ENCODE data around the gene TRANK1.

DNA sequence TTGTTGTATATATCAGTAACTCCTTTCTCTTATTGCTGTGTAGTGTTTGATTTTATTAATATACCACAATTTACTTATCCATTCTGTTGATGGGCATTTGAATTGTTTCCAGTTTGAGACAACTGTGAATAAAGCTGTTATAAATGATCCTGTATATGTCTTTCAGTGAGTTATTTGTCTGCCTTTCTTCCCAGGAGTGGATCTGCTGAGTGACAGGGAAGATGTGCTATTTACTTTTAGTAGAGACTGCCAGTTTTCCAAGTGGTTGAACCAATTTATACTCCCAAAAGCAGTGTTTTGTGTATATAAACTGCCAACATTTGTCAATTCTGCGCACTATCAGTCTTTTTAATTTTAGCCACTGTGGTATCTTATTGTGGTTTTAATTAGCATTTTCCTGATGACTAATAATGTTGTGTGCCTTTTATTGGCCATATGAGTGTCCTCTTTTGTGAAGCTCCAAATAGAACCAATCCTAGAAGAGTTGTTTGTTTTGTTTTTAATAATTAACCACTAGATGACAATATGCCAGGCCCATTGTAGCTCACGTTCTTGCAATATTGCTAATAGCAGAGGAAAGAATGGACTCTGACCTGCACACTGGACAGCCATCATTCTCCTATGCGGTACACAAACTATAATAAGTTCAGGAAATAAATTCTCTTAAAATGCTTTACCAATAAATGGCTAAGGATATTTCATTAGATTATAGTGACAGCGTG lies 25.3 kb downstream of the TRANK1 start:
- TF ChIP-seq RAD21 (IDR thresholded peaks at IDR 0.05; ENCODE audit: low read length) (no peak), USF2 (IDR thresholded peaks at IDR 0.05; ENCODE audit: low read depth, low read length) (no peak), CTCF (conservative IDR thresholded peaks at IDR 0.05; ENCODE audit: low read depth, low read length) (no peak), FOS (IDR thresholded peaks at IDR 0.05; ENCODE audit: low read depth, low read length) (no peak), POLR2A (IDR thresholded peaks at IDR 0.05; ENCODE audit: low read depth, low read length) (no peak), SMC3 (IDR thresholded peaks at IDR 0.05; ENCODE audit: low read depth, low read length) (no peak), MXI1 (IDR thresholded peaks at IDR 0.05; ENCODE audit: borderline replicate concordance, low read depth, low read length) (no peak)

All from IMR-90 (cell line).